WI38 (cell line): Measurements from ENCODE around the gene BUB1B.

Experiments
- H3K4me3 ChIP-seq: 2 replicates; pipeline ENCODE4 v1.5.1; 2011; ENCODE audit warnings: low read depth, mild to moderate bottlenecking, control low read depth, low read length
- TF ChIP-seq, protein P1 (sequence below): IDR thresholded peaks from 2 replicates; pipeline ENCODE4 v1.5.1; 2012; ENCODE audit warnings: low read depth, mild to moderate bottlenecking, control low read depth, low read length

BUB1B gene

DNA sequence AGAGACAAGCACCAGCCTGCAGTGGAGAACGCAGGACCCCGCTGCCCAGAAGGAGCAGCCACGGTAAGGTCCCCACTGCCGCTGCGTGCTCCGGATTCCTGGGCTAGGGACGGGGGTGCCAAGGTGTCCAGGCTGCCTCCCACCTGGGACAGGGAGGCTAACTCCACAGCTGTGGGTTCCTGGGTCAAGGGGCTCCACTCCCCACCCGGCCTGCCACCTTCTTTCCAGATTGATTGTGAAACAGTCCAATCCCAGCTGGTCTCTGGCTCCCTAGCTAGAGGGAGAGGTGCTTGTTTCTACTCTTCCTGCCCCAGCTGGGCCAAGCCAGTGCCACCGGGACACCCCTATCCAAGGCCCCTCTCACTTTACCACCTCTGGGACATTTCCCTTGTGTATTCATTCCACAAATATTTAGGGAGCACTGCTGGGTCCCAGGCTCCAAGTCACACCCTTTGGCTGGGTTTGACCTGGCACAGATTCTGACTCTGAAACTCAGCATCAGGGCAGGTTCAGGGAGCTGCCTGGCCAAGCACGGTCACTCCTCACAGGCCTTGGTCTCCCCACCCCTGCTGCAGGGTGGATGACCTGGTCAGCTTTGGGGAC lies 79.9 kb downstream of the BUB1B start:
- no peak overlapping the region for H3K4me3 ChIP-seq
- TF ChIP-seq, protein P1, sequence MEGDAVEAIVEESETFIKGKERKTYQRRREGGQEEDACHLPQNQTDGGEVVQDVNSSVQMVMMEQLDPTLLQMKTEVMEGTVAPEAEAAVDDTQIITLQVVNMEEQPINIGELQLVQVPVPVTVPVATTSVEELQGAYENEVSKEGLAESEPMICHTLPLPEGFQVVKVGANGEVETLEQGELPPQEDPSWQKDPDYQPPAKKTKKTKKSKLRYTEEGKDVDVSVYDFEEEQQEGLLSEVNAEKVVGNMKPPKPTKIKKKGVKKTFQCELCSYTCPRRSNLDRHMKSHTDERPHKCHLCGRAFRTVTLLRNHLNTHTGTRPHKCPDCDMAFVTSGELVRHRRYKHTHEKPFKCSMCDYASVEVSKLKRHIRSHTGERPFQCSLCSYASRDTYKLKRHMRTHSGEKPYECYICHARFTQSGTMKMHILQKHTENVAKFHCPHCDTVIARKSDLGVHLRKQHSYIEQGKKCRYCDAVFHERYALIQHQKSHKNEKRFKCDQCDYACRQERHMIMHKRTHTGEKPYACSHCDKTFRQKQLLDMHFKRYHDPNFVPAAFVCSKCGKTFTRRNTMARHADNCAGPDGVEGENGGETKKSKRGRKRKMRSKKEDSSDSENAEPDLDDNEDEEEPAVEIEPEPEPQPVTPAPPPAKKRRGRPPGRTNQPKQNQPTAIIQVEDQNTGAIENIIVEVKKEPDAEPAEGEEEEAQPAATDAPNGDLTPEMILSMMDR: no peak

GRCh38 chr15:40241269-40242212 lies 80.7 kb downstream of the BUB1B start:
- no peak overlapping the region for H3K4me3 ChIP-seq
- TF ChIP-seq, protein P1: no peak

GRCh38 chr15:40242213-40242599 lies 81.3 kb downstream of the BUB1B start:
- TF ChIP-seq, protein P1: no peak
- no peak overlapping the region for H3K4me3 ChIP-seq

- H3K4me3 ChIP-seq: no peak overlapping the region
- TF ChIP-seq, protein P1: no peak
Measured at GRCh38 chr15:40242601-40243000, 81.7 kb downstream of the BUB1B start.

DNA sequence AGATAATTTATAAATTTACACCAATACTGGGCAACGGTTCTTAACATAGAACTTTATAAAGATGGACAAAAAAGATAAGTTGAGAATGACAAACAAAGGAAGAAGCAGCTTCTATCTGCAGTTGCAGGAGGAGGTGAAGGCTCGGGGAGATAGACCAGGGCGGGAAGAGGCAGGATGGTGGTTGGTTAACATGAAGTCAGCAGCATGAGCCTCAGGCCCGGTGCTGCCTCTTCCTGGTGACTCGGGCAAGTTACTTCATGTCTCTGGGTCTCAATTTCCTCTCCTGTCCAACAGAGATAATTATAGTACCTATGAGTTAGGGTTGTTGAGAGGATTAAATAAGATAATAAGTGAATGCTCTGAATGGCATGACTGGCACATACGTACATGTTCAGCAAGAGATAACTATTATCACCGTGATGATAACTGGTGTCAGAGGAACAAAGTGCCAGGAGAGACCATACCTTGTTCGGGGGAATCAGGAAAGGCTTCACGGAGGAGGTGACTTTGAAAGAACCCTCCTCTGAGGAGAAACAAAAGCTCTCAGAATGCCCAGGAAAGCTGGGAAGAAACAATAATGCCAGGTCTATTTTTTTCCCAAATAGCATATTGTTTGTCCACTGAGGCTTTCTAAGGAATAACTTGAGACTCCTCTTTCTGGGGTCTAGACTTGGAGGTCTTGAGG lies 82.4 kb downstream of the BUB1B start:
- H3K4me3 ChIP-seq: no peak overlapping the region
- TF ChIP-seq, protein P1: no peak

DNA sequence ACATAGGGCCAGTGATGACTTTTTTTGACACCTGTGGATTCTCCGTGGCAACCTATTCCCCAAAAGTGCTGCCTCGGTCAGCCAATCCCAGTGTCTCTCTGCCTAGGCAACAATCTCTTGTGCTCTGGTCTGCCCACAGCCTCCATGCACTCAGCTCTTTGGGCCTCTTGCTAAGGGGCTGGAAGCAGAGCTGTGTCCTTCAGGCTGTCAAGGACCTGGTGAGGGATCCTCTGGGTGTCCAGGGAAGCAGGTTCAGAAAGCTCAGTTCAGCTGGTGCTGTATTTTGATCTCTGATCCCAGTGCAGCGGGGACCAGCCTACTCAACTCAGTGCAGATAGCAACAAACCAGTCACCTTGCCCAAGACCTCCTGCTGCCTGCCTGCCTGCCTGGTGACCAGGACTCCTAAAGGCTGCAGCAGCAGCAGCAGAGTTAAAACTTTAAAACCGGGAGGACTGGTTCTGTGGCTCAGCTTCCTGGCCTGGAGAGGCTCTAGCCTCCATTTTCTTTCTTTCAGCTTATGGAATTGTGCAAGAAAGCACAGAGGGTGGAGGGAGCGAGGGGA lies 84.2 kb downstream of the BUB1B start:
- H3K4me3 ChIP-seq: no peak overlapping the region
- TF ChIP-seq, protein P1: no peak
